Heart left ventricle (tissue), 16 donors: ENCODE results near the gene CRYBG1. TPM values are rescaled to one million over a fixed set of nuclear protein-coding genes. Genes with fewer than 3 reads are reported as not detected.

Experiments used
- ATAC-seq, 4 donors: fragments of 200-7000 bp; cut with Tn5 transposase; one replicate each; pipeline ENCODE4 v1.9.1; 2020 to 2022; ENCODE audit warnings: moderate library complexity in 4 of 4, mild to moderate bottlenecking in 3 of 4, moderate number of reproducible peaks in 1 of 4
- DNase-seq, 5 donors: peaks; one replicate each; pipeline ENCODE4 v3.0.0-alpha.2; 2020
- H3K27ac ChIP-seq, 12 donors: fragments of 200-600 bp; sonication (generic) in 4 of 12; one replicate each; pipeline versions ENCODE4 v1.5.0 to v1.8.0; 2016 to 2022; ENCODE audit warnings: mild to moderate bottlenecking in 2 of 12
- H3K27me3 ChIP-seq, 9 donors: fragments of 200-600 bp; sonication (generic) in 2 of 9; one replicate each; pipeline versions ENCODE4 v1.5.1 to v1.8.0; 2016 to 2022; ENCODE audit warnings: mild to moderate bottlenecking in 3 of 9
- H3K36me3 ChIP-seq, 9 donors: fragments of 200-600 bp; sonication (generic) in 2 of 9; one replicate each; pipeline versions ENCODE4 v1.5.0 to v1.8.0; 2018 to 2022; ENCODE audit warnings: mild to moderate bottlenecking in 2 of 9
- H3K4me1 ChIP-seq, 12 donors: fragments of 200-600 bp; sonication (generic) in 4 of 12; one replicate each; pipeline versions ENCODE4 v1.5.0 to v1.8.0; 2016 to 2022; ENCODE audit warnings: mild to moderate bottlenecking in 3 of 12
- H3K4me3 ChIP-seq, 12 donors: fragments of 200-600 bp; sonication (generic) in 4 of 12; one replicate each; pipeline versions ENCODE4 v1.5.0 to v1.8.0; 2017 to 2022; ENCODE audit warnings: mild to moderate bottlenecking in 9 of 12, moderate library complexity in 4 of 12
- H3K9me3 ChIP-seq, 12 donors: fragments of 200-600 bp; sonication (generic) in 4 of 12; one replicate each; pipeline versions ENCODE4 v1.5.0 to v1.8.0; 2016 to 2022; ENCODE audit warnings: mild to moderate bottlenecking in 1 of 12
- CTCF ChIP-seq, 12 donors: fragments of 200-600 bp; sonication (generic) in 4 of 12; IDR thresholded peaks; one replicate each; pipeline versions ENCODE4 v1.5.0 to v1.8.0; 2018 to 2022; ENCODE audit warnings: antibody characterized with exemption in 12 of 12, mild to moderate bottlenecking in 5 of 12
- POLR2A ChIP-seq, 2 donors: fragments of 450-650 bp; IDR thresholded peaks; one replicate each; pipeline ENCODE4 v1.6.1; 2017; ENCODE audit warnings: antibody characterized with exemption in 2 of 2, mild to moderate bottlenecking in 2 of 2, moderate library complexity in 2 of 2
- WGBS, 4 donors: extraction: QIAGEN DNeasy Blood & Tissue Kit in 2 of 4; methylation state at CpG; one replicate each; pipeline versions ENCODE4 v1.1.5 to v1.1.7; 2013 to 2018; 5-methylcytosine and 5-hydroxymethylcytosine counted together
- intact Hi-C, 10 donors: fragments of 100-400 bp; cut with DNase I; formaldehyde crosslinking; loops; one replicate each; pipeline versions ENCODE4 v1.11.1 to v1.14.2; 2022
- polyA plus RNA-seq, 2 donors: library from polyadenylated mRNA; stranded (reverse); fragments of 200-250 nt; gene quantifications; one replicate each; pipeline ENCODE4 v1.2.3, GENCODE V29; 2013
- total RNA-seq, 9 donors: library from RNA; depleted of rRNA in 2 of 9; stranded (reverse); fragments of >200 nt in 2 of 9; fragmentation: NEBNext Ultra II Directional in 3 of 9; extraction: Animal tissue kit (Norgen Biotek cat#: 25700) in 3 of 9; gene quantifications; one replicate each; pipeline versions ENCODE4 v1.1.0 to v1.2.4, GENCODE V29; 2016 to 2023
- donor health status: ischemic (EF 13 %, LVEDD 7.1; RV severe dilation, severe dysfunction).
- donor health status: healthy with polysubstance abuse.
- donor health status: DM: no; HTN: yes; CAD: no.
- donor health status: DM: no; HTN: no; CAD: no.
- donor health status: ischemic (EF 25% LVEDD 6.9; RV normal size, moderate dysfunction).
- donor health status: ischemic (EF 25% LVEDD 5.7; RV mildly dilated, moderate dysfunction).
- donor health status: healthy.
- donor health status: DM: yes; HTN: yes; CAD: no.
- donor health status: ischemic (EF 35%, LVEDD 5.7; RV mildly dilated, moderate dysfunction).
- donor health status: nonischemic (EF 11% LVEDD 7.7; RV severe dilation, severe dysfunction).
- donor health status: DM: yes; HTN: yes; CAD: no.
- donor health status: PGD.
- donor health status: ischemic (EF 29% LVEDD 5.4; RV normal size, mild dysfunction).
- donor health status: nonischemic (EF 23%, LVEDD 6.1; RV moderate dilation, normal function).

Gene CRYBG1
- total and polyA plus RNA-seq, 11 donors = 0.42 to 17.7 (median 1.5) TPM

- Histone ChIP-seq H3K4me3 (no peak overlapping the region), H3K9me3 (no peaks in the 10 kb centered on the region), H3K27ac (no peak overlapping the region), H3K4me1 (no peaks in the 10 kb centered on the region), H3K36me3 (no peaks in the 10 kb centered on the region), H3K27me3 (peaks cover 0 to 15% (median 0%) of the 10 kb centered on the region in 9 donors)
- 59 to 86% (median 76%) methylated on average over 1 of the region's 1 CpG for WGBS, 4 donors
- intact Hi-C loops = no loop called here
- DNase-seq = no peak
- TF ChIP-seq POLR2A (IDR thresholded peaks at IDR 0.05) (no peak), CTCF (IDR thresholded peaks at IDR 0.05) (no peak)
- no peak for ATAC-seq
Observed at GRCh38 chr6:106370639-106371038, 10.1 kb downstream of the CRYBG1 start.

DNA sequence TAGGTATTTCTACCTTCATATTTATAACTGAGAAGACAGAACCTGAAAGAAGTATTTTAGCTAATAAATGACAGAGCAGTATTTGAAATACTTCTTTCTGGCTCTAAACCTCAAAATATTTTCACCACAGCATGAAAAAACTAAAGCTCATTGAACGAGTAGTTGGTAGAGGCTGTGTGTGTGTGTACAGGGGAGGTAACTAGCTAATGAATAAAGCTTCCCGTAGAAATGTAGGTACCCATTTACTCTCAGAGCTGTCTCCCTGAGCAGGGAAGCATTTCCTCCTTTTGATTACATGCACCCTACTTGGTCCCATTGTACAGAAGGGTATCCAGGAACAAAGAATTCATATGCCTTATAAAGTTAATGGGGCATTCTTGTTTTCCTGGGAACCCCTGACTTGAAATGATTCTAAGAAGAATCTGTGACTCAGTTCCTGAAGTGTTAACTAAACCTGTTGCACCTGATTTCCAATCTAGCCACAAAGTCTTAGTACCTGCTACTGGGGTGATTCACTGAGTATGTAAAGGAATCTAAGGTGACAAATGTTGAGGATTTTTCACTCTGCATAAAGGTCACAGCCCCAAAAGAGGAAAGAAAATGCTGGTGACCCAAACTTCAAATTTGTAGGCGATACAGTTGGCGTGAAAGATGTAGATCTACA is 12.5 kb downstream of the CRYBG1 start:
- no peak overlapping the region for H3K4me3 ChIP-seq
- intact Hi-C loops = no loop called here
- H3K4me1 ChIP-seq = no peaks in the 10 kb centered on the region

GRCh38 chr6:106373502-106374239 is 13.2 kb downstream of the CRYBG1 start:
- TF ChIP-seq POLR2A (IDR thresholded peaks at IDR 0.05) (no peak), CTCF (IDR thresholded peaks at IDR 0.05) (no peak)
- no peaks in the 10 kb centered on the region for H3K36me3 ChIP-seq
- no peak for DNase-seq
- H3K27ac ChIP-seq = no peak overlapping the region
- H3K27me3 ChIP-seq = peaks cover 0 to 11% (median 0%) of the 10 kb centered on the region in 9 donors
- 94 to 98% (median 97%) methylated on average over 1 of the region's 1 CpG for WGBS, 4 donors
- H3K4me3 ChIP-seq = no peak overlapping the region
- H3K9me3 ChIP-seq = no peaks in the 10 kb centered on the region
- no peaks in the 10 kb centered on the region for H3K4me1 ChIP-seq
- intact Hi-C loops = no loop called here
- ATAC-seq = no peak

More for the DNA sequence above, 12.5 kb downstream of the CRYBG1 start:
- H3K9me3 ChIP-seq = no peaks in the 10 kb centered on the region
- H3K27ac ChIP-seq = no peak overlapping the region
- ATAC-seq = no peak
- DNase-seq = no peak
- peaks cover 0 to 5% (median 0%) of the 10 kb centered on the region in 9 donors for H3K27me3 ChIP-seq
- no peaks in the 10 kb centered on the region for H3K36me3 ChIP-seq
- TF ChIP-seq CTCF (IDR thresholded peaks at IDR 0.05) (no peak), POLR2A (IDR thresholded peaks at IDR 0.05) (no peak)
- 87 to 92% (median 89%) methylated on average over 4 of the region's 4 CpGs for WGBS, 4 donors

GRCh38 chr6:106377061-106377540 is 16.6 kb downstream of the CRYBG1 start:
- ATAC-seq = no peak
- H3K27me3 ChIP-seq = peaks cover 0 to 11% (median 0%) of the 10 kb centered on the region in 9 donors
- TF ChIP-seq CTCF (IDR thresholded peaks at IDR 0.05) (no peak), POLR2A (IDR thresholded peaks at IDR 0.05) (no peak)
- DNase-seq = no peak
- intact Hi-C loops = no loop called here
- WGBS, 4 donors = 41 to 52% (median 48%) methylated on average over 5 of the region's 5 CpGs
- H3K4me3 ChIP-seq = no peak overlapping the region
- H3K36me3 ChIP-seq = no peaks in the 10 kb centered on the region
- H3K4me1 ChIP-seq = no peaks in the 10 kb centered on the region
- no peak overlapping the region for H3K27ac ChIP-seq
- no peaks in the 10 kb centered on the region for H3K9me3 ChIP-seq
